HG02970 (cell line): ENCODE results near the gene WDR31.
"Not testable (repeated sequence)": the region's sequence is repeated elsewhere in the genome, so short reads cannot be mapped to it uniquely, and the experiment has no call there.

Source experiments
- ATAC-seq: cut with Tn5 transposase; IDR thresholded peaks from one replicate; pipeline ENCODE4 v1.9.1; 2021; ENCODE audit warnings: mild to moderate bottlenecking, moderate library complexity, moderate number of reproducible peaks; ENCODE audit not compliant: unreplicated experiment, low FRiP score

WDR31 gene

GRCh38 chr9:113368982-113369854 is 29.1 kb upstream of the WDR31 start:
- no peak for ATAC-seq

GRCh38 chr9:113368348-113368981 is 28.4 kb upstream of the WDR31 start:
- ATAC-seq, result no peak

DNA sequence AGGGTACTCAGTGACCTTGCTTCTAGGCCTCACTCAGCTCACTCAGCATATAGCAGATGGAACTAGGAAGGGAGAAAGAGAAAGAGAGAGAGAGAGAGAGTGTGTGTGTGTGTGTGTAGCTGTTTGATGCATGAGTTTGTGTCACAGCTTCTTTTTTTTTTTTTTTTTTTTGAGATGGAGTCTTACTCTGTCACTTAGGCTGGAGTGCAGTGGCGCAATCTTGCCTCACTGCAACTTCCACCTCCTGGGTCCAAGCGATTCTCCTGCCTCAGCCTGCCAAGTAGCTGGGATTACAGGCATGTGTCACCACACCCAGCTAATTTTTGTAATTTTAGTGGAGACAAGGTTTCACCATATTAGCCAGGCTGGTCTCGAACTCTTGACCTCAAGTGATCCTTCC is 25.6 kb upstream of the WDR31 start:
- not testable (repeated sequence) for ATAC-seq

DNA sequence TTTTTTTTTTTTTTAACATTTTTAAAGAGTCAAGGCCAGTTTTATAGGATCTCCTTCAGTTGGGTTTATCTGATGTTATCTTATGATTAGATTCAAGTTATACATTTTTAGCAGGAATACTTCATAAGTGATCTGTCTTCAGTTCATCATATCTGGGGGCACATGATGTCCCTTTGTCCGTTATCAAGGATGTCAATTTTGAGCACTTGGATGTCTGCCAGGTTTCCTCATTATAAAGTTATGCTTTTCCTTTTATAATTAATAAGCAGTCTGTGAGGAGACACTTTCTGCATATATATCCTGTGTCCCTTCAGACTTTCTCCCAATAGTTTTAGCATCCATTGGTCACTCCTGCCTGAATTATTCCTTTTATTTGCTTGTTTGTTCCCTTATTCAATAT is 24.9 kb upstream of the WDR31 start:
- no peak for ATAC-seq

DNA sequence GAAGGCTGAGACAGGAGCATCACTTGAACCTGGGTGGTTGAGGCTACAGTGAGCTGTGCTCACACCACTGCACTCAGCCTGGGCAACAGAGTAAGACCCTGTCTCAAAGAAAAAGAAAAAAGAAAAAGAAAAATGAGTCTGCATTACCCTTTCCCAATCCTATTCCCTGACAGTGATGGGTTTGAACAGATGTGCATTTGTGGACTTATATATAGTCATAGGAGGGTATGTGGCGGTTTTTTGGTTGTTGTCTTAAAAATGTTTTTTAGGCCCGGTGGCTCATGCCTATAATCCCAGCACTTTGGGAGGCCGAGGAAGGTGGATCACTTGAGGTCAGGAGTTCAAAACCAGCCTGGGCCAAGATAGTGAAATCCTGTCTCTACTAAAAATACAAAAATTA is 23.3 kb upstream of the WDR31 start:
- no peak for ATAC-seq

DNA sequence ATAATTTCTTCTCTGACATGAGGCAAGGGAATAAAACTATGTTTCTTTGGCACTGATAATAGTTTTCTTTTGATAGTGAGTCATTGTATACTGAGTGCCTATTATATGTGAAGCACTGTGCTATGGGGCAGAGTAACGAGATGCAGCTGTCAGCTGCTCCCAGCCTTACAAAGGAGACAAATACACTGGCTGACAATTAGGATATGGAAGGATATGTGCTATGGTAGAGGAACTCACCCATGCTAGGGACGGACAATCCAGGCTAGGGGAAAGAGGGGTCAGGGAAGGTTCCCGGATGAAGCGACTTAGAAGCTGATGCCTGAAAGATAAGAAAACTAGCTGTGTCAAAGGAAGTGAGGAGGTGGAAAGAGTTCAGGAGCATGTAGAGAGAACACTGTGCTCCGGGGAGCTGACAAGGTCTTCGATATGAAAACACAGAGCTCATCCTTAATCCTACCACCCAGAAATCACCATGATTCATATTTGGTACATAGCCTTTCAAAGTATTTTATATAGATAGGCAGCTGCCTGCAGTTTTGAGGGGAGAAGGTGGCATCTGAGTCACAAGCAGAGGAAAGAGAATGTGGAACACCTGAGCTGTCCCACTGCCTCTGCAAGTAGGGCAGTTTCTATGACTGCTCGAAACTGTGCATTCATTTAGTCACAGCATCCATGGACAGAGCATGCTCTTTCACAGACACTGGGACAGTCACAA is 21.4 kb upstream of the WDR31 start:
- no peak for ATAC-seq

- ATAC-seq, result no peak
Observed at GRCh38 chr9:113360242-113360842, 20.3 kb upstream of the WDR31 start.

- no peak for ATAC-seq
Observed at GRCh38 chr9:113359385-113359784, 19.3 kb upstream of the WDR31 start.

DNA sequence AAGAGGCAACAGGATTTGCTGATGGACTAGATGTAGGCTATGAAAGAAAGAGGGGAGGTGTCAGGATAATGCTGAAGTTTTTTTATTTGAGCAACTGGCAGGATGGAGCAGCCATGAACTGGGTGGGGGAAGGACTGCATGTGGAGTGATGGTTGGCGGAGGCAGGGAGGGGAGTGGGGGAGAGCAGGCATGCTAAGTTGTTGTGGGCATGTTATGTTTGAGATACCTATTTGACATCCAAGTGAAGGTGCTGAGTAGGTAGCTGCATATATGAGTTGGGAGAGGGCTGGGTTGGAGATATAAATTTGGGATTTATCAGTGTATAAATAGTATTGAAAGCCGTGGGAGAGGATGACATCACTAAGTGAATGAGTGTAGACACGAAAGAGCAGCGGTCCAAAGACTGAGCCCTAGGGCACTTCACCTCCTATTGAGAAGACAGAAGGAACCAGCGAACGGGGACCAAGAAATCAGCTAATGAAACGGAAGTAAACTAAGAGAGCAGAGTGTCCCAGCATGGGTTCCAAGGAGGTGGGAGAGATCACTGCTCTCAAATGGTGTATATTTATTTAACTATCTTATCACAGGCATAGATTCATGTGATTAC is 16.7 kb upstream of the WDR31 start:
- no peak for ATAC-seq

GRCh38 chr9:113355040-113355596 is 15.0 kb upstream of the WDR31 start:
- ATAC-seq, result no peak

DNA sequence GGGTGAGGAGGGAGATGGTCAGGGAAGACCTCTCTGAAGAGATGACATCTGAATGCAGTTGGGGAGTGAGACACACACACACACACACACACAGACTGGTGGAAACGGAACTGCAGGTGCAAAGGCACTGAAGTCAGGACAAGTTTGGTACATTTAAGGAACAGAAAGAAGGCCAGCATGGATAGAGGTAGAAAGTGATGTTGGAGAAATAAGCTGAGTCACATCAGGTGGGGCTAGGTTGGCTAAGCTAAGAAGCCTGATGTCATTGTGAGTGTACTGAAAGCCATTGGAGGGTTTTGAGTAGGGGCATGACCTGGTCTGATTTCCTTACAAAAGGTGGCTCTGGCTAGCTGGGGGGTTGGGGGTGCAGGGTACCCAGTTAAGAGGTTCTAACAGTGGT is 12.3 kb upstream of the WDR31 start:
- no peak for ATAC-seq

DNA sequence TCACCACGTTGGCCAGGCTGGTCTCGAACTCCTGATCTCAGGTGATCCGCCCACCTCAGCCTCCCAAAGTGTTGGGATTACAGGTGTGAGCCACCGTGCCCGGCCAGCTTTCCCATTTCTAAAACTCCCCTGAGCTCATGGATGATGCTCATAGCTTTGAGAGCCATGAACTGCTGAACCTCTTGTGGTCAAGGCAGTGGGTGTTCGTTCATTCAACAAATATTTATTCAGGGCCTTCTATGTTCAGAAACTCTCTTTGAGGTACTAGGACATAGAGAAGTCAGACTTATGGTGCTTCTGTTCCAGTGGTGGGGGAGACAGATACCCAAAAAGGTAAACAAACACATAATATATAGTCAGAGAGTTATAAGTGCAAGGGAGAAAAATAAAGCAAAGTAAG is 11.9 kb upstream of the WDR31 start:
- ATAC-seq, result no peak

DNA sequence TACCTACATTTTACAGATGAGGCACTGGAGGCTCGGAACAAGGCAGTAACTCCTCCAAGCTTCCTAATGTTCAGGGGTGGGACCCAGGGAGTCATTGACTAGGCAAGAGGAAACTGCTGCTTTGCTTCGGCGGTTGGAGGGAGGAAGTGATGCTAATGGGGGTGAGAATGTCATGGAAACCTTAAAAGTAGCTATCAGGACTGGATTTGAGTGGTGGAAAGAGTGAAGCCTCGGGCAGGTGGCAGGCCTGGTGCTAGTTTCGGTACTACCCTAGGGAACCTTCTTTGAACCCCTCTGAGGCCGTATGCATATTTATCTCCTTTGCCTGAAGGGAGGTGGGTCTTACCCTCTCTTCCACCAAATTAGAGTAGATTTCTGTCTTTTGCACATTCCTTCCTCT is 10.9 kb upstream of the WDR31 start:
- no peak for ATAC-seq

- ATAC-seq, result no peak
Observed at GRCh38 chr9:113350107-113350661, 10.1 kb upstream of the WDR31 start.

- ATAC-seq, result no peak
Observed at GRCh38 chr9:113349445-113350094, 9.5 kb upstream of the WDR31 start, which contains the start of gene BSPRY. Gene BSPRY (plus strand): TSS chr9:113349541. CDS start chr9:113349580, 39 bp downstream.

DNA sequence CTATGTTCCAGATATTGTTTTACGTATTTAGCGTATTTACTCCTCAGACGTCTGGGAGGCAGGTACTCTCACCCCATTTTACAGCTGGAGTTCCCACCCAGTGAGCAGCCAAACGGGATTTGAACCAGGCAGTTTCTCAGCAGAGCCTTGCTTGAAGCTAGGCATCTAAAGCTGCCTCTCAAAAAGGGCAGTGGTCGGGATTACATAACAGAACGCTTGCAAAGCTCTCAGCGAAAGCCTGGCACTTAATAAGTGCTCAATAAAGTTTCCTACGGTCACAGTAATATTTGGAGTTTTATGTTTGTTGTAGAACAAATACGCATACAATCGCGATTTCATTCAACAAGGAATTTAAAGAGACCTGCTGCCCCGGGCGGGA is 9.0 kb upstream of the WDR31 start:
- ATAC-seq, result no peak

- ATAC-seq, result no peak
Observed at GRCh38 chr9:113348437-113348836, 8.4 kb upstream of the WDR31 start.

DNA sequence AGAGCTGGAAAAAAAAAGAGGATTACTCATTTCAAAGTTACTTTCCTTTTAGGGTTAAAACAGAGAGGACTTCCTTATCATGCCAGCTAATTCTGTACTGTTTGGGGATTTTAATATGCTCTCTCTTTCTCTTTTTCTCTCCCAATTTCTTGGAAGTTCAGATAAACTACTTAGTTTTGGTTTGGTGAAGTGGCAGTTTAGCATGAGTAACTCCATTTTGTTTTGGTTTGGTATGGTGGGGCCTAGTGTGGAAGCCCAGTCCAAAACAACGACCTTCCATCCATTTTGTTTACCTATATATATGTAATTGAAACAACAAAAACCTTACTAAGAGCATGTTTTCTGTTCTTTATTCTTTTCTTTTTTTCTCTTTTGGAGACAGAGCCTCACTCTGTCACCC is 5.6 kb upstream of the WDR31 start:
- no peak for ATAC-seq

GRCh38 chr9:113345190-113345589 is 5.1 kb upstream of the WDR31 start:
- no peak for ATAC-seq
